H1 (cell line): ENCODE measurements around the gene KCNK3. TPM values are rescaled to one million over a fixed set of nuclear protein-coding genes. Genes with fewer than 3 reads are reported as not detected.

Source experiments
- CTCF ChIA-PET: fragments of 300-600 bp; sonication (Branson Sonifier 250); formaldehyde crosslinking; loops from one replicate; lab custom pipeline; 2021; ENCODE audit not compliant: partially characterized antibody; lab: Charles Lee
- POLR2A ChIA-PET: fragments of 300-600 bp; sonication (Branson Sonifier 250); formaldehyde crosslinking; loops from one replicate; lab custom pipeline; 2021; ENCODE audit warnings: inconsistent platforms; ENCODE audit not compliant: partially characterized antibody; lab: Charles Lee
- DNase-seq, 2 experiments: peaks; one replicate each; pipeline versions ENCODE4 v3.0.0 to v3.0.0-alpha.2; 2010 to 2022; ENCODE audit warnings: low spot score in 2 of 2, low read depth in 1 of 2, mixed read lengths in 1 of 2
- FAIRE-seq: peaks from 2 replicates; lab custom pipeline; 2011; peaks lifted over from hg19 to GRCh38; lab: Jason Lieb, UNC
- H2AFZ ChIP-seq: 2 replicates; pipeline ENCODE4 v1.8.1; 2012; ENCODE audit warnings: low read length, inconsistent platforms
- H2AK5ac ChIP-seq: 2 replicates; pipeline ENCODE4 v1.6.1; 2013; ENCODE audit warnings: low read depth, low read length
- H2BK120ac ChIP-seq: replicated peaks from 2 replicates; pipeline ENCODE3; 2013; ENCODE audit warnings: low read depth, low read length, inconsistent platforms
- H2BK12ac ChIP-seq: 2 replicates; pipeline ENCODE4 v1.6.1; 2013; ENCODE audit warnings: low read depth, low read length
- H2BK15ac ChIP-seq: 2 replicates; pipeline ENCODE4 v1.6.1; 2013; ENCODE audit warnings: low read length
- H2BK20ac ChIP-seq: 2 replicates; pipeline ENCODE4 v1.6.1; 2013; ENCODE audit warnings: low read length
- H2BK5ac ChIP-seq: 2 replicates; pipeline ENCODE4 v1.6.1; 2013; ENCODE audit warnings: low read depth, low read length
- H3K14ac ChIP-seq: 2 replicates; pipeline ENCODE4 v1.6.1; 2013; ENCODE audit warnings: inconsistent platforms; ENCODE audit not compliant: insufficient read length
- H3K18ac ChIP-seq: 2 replicates; pipeline ENCODE4 v1.6.1; 2013; ENCODE audit warnings: low read length; ENCODE audit errors: extremely low read depth
- H3K23ac ChIP-seq: 2 replicates; pipeline ENCODE4 v1.6.1; 2013; ENCODE audit warnings: inconsistent platforms; ENCODE audit not compliant: insufficient read length
- H3K23me2 ChIP-seq: 2 replicates; pipeline ENCODE4 v1.6.1; 2013; ENCODE audit warnings: low read depth, low read length
- H3K27ac ChIP-seq: 2 replicates; pipeline ENCODE4 v1.6.1; 2011; ENCODE audit warnings: low read depth, low read length, inconsistent platforms
- H3K27me3 ChIP-seq, 4 experiments: replicated peaks in 1 of 4; 1 replicate in 1 of 4; 2 replicates in 3 of 4; pipeline versions ENCODE4 v1.6.1 to v1.8.1; 2011 to 2013; ENCODE audit warnings: low read length in 3 of 4, mild to moderate bottlenecking in 3 of 4, inconsistent platforms in 2 of 4, mixed read lengths in 2 of 4, moderate library complexity in 1 of 4; ENCODE audit not compliant: control insufficient read depth in 3 of 4, insufficient read depth in 3 of 4; ENCODE audit errors: extremely low read depth in 1 of 4
- H3K36me3 ChIP-seq, 4 experiments: 2 replicates each; pipeline versions ENCODE4 v1.6.1 to v1.8.1; 2011 to 2013; ENCODE audit warnings: mild to moderate bottlenecking in 4 of 4, low read length in 3 of 4, moderate library complexity in 2 of 4, control low read depth in 1 of 4, inconsistent platforms in 1 of 4; ENCODE audit not compliant: insufficient read depth in 4 of 4, control insufficient read depth in 2 of 4
- H3K4ac ChIP-seq: replicated peaks from 2 replicates; pipeline ENCODE3; 2013; ENCODE audit warnings: low read length, low read depth, mixed read lengths, inconsistent platforms; ENCODE audit not compliant: insufficient read length
- H3K4me1 ChIP-seq, 4 experiments: replicated peaks in 1 of 4; 1 replicate in 1 of 4; 2 replicates in 3 of 4; pipeline versions ENCODE4 v1.6.1 to v1.8.1; 2011 to 2013; ENCODE audit warnings: low read length in 3 of 4, inconsistent platforms in 2 of 4, mixed read lengths in 1 of 4; ENCODE audit not compliant: insufficient read depth in 4 of 4, control insufficient read depth in 3 of 4
- H3K4me2 ChIP-seq, 2 experiments: 2 replicates each; pipeline versions ENCODE4 v1.6.1 to v1.8.1; 2011 to 2013; ENCODE audit warnings: low read depth in 2 of 2, low read length in 2 of 2, control low read depth in 1 of 2, inconsistent platforms in 1 of 2, mild to moderate bottlenecking in 1 of 2; ENCODE audit not compliant: insufficient read depth in 1 of 2
- H3K4me3 ChIP-seq, 4 experiments: fragments of 200-600, 300-600 bp in 1 of 4; sonication (generic), shearing (Covaris generic), sonication (Bioruptor Twin) in 1 of 4; 2 replicates each; pipeline versions ENCODE4 v1.5.1 to v1.8.1; 2011 to 2016; ENCODE audit warnings: low read length in 4 of 4, low read depth in 3 of 4, control low read depth in 2 of 4, inconsistent platforms in 2 of 4, mild to moderate bottlenecking in 2 of 4, mixed read lengths in 1 of 4, moderate library complexity in 1 of 4; ENCODE audit not compliant: insufficient read depth in 2 of 4; ENCODE audit errors: extremely low read depth in 1 of 4
- H3K56ac ChIP-seq: replicated peaks from 2 replicates; pipeline ENCODE3; 2013; ENCODE audit warnings: low read depth, mild to moderate bottlenecking, mixed read lengths, low read length, inconsistent platforms; ENCODE audit not compliant: insufficient read length
- H3K79me1 ChIP-seq: 2 replicates; pipeline ENCODE4 v1.6.1; 2013; ENCODE audit warnings: low read depth, low read length, control low read depth
- H3K79me2 ChIP-seq, 2 experiments: 2 replicates each; pipeline versions ENCODE4 v1.6.1 to v1.8.1; 2012 to 2013; ENCODE audit warnings: low read length in 2 of 2, mild to moderate bottlenecking in 2 of 2, inconsistent platforms in 1 of 2; ENCODE audit not compliant: insufficient read depth in 2 of 2, control insufficient read depth in 1 of 2
- H3K9ac ChIP-seq, 4 experiments: replicated peaks in 1 of 4; 1 replicate in 1 of 4; 2 replicates in 3 of 4; pipeline versions ENCODE4 v1.6.1 to v1.8.1; 2011 to 2013; ENCODE audit warnings: low read depth in 3 of 4, low read length in 3 of 4, control low read depth in 2 of 4, mild to moderate bottlenecking in 2 of 4, moderate library complexity in 2 of 4, inconsistent platforms in 1 of 4; ENCODE audit errors: extremely low read depth in 1 of 4
- H3K9me3 ChIP-seq, 2 experiments: 2 replicates each; pipeline versions ENCODE4 v1.6.1 to v1.8.1; 2012 to 2013; ENCODE audit warnings: mild to moderate bottlenecking in 2 of 2, moderate library complexity in 2 of 2, control low read depth in 1 of 2, inconsistent platforms in 1 of 2, low read depth in 1 of 2, low read length in 1 of 2, mixed read lengths in 1 of 2; ENCODE audit not compliant: insufficient read depth in 2 of 2
- H4K20me1 ChIP-seq, 2 experiments: replicated peaks in 1 of 2; 2 replicates each; pipeline versions ENCODE3 to v1.8.1; 2011 to 2013; ENCODE audit warnings: inconsistent platforms in 2 of 2, low read length in 2 of 2, mild to moderate bottlenecking in 1 of 2; ENCODE audit not compliant: insufficient read depth in 2 of 2, control insufficient read depth in 1 of 2
- H4K5ac ChIP-seq: 2 replicates; pipeline ENCODE4 v1.6.1; 2013; ENCODE audit warnings: low read length, low read depth, mixed read lengths, inconsistent platforms; ENCODE audit not compliant: insufficient read length
- H4K8ac ChIP-seq: 2 replicates; pipeline ENCODE4 v1.8.0; 2013; ENCODE audit warnings: mild to moderate bottlenecking, moderate library complexity, low read length, inconsistent platforms; ENCODE audit not compliant: insufficient read depth; ENCODE audit errors: extremely low read depth
- H4K91ac ChIP-seq: replicated peaks from 2 replicates; pipeline ENCODE3; 2013; ENCODE audit warnings: low read length, mixed read lengths, inconsistent platforms; ENCODE audit not compliant: insufficient read length
- CREB1 ChIP-seq: IDR thresholded peaks from 2 replicates; pipeline ENCODE4 v1.6.1; 2012; ENCODE audit warnings: inconsistent platforms
- E2F6 ChIP-seq: IDR thresholded peaks from 2 replicates; pipeline ENCODE4 v1.6.1; 2012; ENCODE audit warnings: inconsistent platforms
- EP300 ChIP-seq, 2 experiments: IDR thresholded peaks; 1 replicate in 1 of 2; 2 replicates in 1 of 2; pipeline ENCODE4 v1.6.1; 2011 to 2012; ENCODE audit warnings: low read depth in 2 of 2, low read length in 2 of 2, mild to moderate bottlenecking in 2 of 2, borderline replicate concordance in 1 of 2, inconsistent platforms in 1 of 2, moderate library complexity in 1 of 2
- POLR2AphosphoS5 ChIP-seq: IDR thresholded peaks from 2 replicates; pipeline ENCODE4 v1.6.1; 2011; ENCODE audit warnings: low read depth, low read length
- POU5F1 ChIP-seq: IDR thresholded peaks from 2 replicates; pipeline ENCODE4 v1.6.1; 2011; ENCODE audit warnings: low read depth, mild to moderate bottlenecking, low read length, moderate library complexity
- SAP30 ChIP-seq: fragments of 300-600 bp; sonication (generic); IDR thresholded peaks from 2 replicates; pipeline ENCODE4 v1.7.1; 2012; ENCODE audit warnings: low read length, moderate library complexity, mild to moderate bottlenecking, inconsistent platforms; ENCODE audit not compliant: insufficient read depth, insufficient replicate concordance
- SIX5 ChIP-seq: IDR thresholded peaks from 2 replicates; pipeline ENCODE4 v1.6.1; 2011; ENCODE audit warnings: mild to moderate bottlenecking, low read depth, low read length
- SUZ12 ChIP-seq: fragments of 200-600 bp; sonication (generic); IDR thresholded peaks from 2 replicates; pipeline ENCODE4 v1.6.1; 2012; ENCODE audit warnings: mild to moderate bottlenecking, inconsistent platforms, low read length, moderate library complexity, mixed read lengths
- WGBS, 2 experiments: shearing (Covaris generic) in 1 of 2; methylation state at CpG; one replicate each; pipeline versions ENCODE4 v1.1.6 to v1.1.7; 2013 to 2015; ENCODE audit warnings: low lambda C conversion rate in 2 of 2, mixed read lengths in 2 of 2, inconsistent platforms in 1 of 2, low coverage in 1 of 2, missing lambda C conversion rate in 1 of 2; ENCODE audit not compliant: insufficient replicate concordance in 2 of 2, insufficient coverage in 1 of 2, insufficient read length in 1 of 2; ENCODE audit errors: extremely low coverage in 1 of 2, missing lambda C conversion rate in 1 of 2; 5-methylcytosine and 5-hydroxymethylcytosine counted together
- polyA plus RNA-seq, 7 experiments: library from polyadenylated mRNA; depleted of rRNA in 3 of 7; stranded (reverse) in 5 of 7; unstranded in 2 of 7; fragments of >200 nt in 5 of 7; fragments of 200-250 nt in 2 of 7; gene quantifications; 1 replicate in 5 of 7; 2 replicates in 1 of 7; 4 replicates in 1 of 7; pipeline versions ENCODE4 v1.2.1 to v1.2.3, GENCODE V29; 2011 to 2013; ENCODE audit warnings: missing spikeins in 2 of 7, mixed read lengths in 2 of 7
- total RNA-seq: library from RNA; stranded (reverse); fragmentation: NEBNext Ultra II Directional; extraction: Animal tissue kit (Norgen Biotek cat#: 25700); gene quantifications from 2 replicates; pipeline ENCODE4 v1.2.1, GENCODE V29; 2021
- TF ChIP-seq, protein P1 (sequence below): IDR thresholded peaks from 2 replicates; pipeline ENCODE4 v1.6.1; 2011; ENCODE audit warnings: low read length, improper control_type of control experiment

Gene KCNK3
- total and polyA plus RNA-seq, 2 of the 8 experiments (the other 6 are each of a cell fraction or from before 2014, with no cell fraction given) = 0.29 to 0.30 TPM

DNA sequence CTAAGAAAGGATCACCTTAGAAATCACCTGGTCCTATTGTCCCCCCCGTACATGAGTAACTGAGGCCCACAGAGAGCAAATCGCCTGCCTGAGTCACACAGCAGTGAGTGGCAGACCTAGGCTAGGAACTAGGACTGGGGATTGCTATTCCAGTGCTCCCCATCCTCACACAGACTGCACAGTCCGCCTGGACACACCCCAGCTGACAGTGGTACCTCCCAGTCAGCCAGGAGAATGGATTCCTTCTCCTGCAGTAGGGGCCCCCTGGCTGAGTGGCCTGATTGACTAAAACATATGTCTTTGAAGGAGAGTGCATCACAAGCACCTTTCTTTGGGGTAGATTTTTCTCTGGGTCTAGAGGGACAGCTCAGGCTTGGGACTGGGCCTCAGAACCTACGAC is 39.2 kb downstream of the KCNK3 start:
- no peak overlapping the region for H3K23ac ChIP-seq
- no peaks in the 10 kb centered on the region; a peak in 1 of 7 replicates for H3K27me3 ChIP-seq
- H2BK20ac ChIP-seq = no peak overlapping the region
- TF ChIP-seq E2F6 (no peak), SAP30 (no peak), EP300 (IDR thresholded peaks at IDR 0.05; ENCODE audit: borderline replicate concordance in 1 of 2, low read depth in 2 of 2, low read length in 2 of 2) (no peak), POLR2AphosphoS5 (no peak), POU5F1 (no peak), SUZ12 (no peak), SIX5 (no peak), CREB1 (no peak)
- TF ChIP-seq, protein P1, sequence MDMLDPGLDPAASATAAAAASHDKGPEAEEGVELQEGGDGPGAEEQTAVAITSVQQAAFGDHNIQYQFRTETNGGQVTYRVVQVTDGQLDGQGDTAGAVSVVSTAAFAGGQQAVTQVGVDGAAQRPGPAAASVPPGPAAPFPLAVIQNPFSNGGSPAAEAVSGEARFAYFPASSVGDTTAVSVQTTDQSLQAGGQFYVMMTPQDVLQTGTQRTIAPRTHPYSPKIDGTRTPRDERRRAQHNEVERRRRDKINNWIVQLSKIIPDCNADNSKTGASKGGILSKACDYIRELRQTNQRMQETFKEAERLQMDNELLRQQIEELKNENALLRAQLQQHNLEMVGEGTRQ = no peak
- TF ChIP-seq, all 59 proteins: peak for 0
- FAIRE-seq (no peak), DNase-seq (no peak)
- H3K9ac ChIP-seq = no peak overlapping the region
- no peak overlapping the region for H2BK15ac ChIP-seq
- H3K4ac ChIP-seq = no peak overlapping the region
- H3K36me3 ChIP-seq = no peaks in the 10 kb centered on the region
- ChIA-PET POLR2A (no interaction called here), CTCF (interaction anchor here (0.5 to 7.5 kb wide), 10 partner anchors 8 to 436 kb away, joined by 3 to 67 read pairs (median 4); no protein-coding TSS in a partner anchor)
- no peak overlapping the region for H3K14ac ChIP-seq
- H4K8ac ChIP-seq = no peak overlapping the region
- no peaks in the 10 kb centered on the region for H3K4me1 ChIP-seq
- H3K56ac ChIP-seq = no peak overlapping the region
- H3K4me2 ChIP-seq = no peak overlapping the region
- H2AFZ ChIP-seq = no peak overlapping the region
- H3K79me1 ChIP-seq = no peaks in the 10 kb centered on the region
- no peak overlapping the region for H2BK120ac ChIP-seq
- H3K18ac ChIP-seq = no peak overlapping the region
- H3K9me3 ChIP-seq = no peaks in the 10 kb centered on the region
- H3K4me3 ChIP-seq = no peak overlapping the region
- WGBS, 2 experiments = 92% methylated on average over 4 of the region's 4 CpGs; no CpG with 5 or more reads in 1 of the 2 experiments
- no peak overlapping the region for H3K27ac ChIP-seq
- H3K23me2 ChIP-seq = no peaks in the 10 kb centered on the region; the same call in 1 of the 2 replicates
- no peaks in the 10 kb centered on the region for H3K79me2 ChIP-seq
- H4K91ac ChIP-seq = no peak overlapping the region
- H2BK12ac ChIP-seq = no peak overlapping the region
- H4K20me1 ChIP-seq = no peaks in the 10 kb centered on the region
- H2BK5ac ChIP-seq = no peak overlapping the region
- H4K5ac ChIP-seq = no peak overlapping the region
- H2AK5ac ChIP-seq = no peak overlapping the region
